Measurements from ENCODE around the gene RTP5. TPM values are rescaled to one million over a fixed set of nuclear protein-coding genes. Genes with fewer than 3 reads are reported as not detected.

Gene RTP5
- total and polyA plus RNA-seq, 2 of the 8 experiments (the other 6 are each of a cell fraction or from before 2014, with no cell fraction given) = not detected

DNA sequence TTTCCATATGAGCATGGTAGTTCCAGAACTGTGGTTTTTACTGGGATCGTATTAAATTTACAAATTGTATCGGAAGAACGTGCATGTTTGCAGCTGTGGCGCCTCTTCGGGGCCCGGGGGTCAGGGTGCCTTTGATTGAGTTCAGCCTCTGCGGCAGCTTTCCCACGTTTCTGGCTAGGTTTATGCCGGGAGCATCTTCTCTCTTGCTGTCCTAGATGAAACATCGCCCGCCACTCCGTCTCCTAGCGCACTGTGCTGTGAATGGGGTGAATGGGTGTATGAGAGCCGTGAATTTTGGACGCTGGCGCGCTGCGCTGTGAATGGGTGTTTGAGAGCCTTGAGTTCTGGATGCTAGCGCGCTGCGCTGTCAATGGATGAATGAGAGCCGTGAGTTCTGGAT is 23.1 kb upstream of the RTP5 start:
- Histone ChIP-seq H3K56ac (replicated peaks; ENCODE audit: insufficient read length, low read depth, low read length) (no peak overlapping the region), H3K27me3 (replicated peaks in 1 of 4; ENCODE audit: control insufficient read depth in 3 of 4, extremely low read depth in 1 of 4, insufficient read depth in 3 of 4, low read length in 3 of 4) (peaks cover 0 to 15% (median 11%) of the 10 kb centered on the region in 4 experiments; a peak in 4 of 7 replicates), H2BK15ac (ENCODE audit: low read length) (no peak overlapping the region), H3K23me2 (ENCODE audit: low read depth, low read length) (no peaks in the 10 kb centered on the region; the same call in 1 of the 2 replicates), H3K79me1 (ENCODE audit: low read depth, low read length) (no peaks in the 10 kb centered on the region), H3K9me3 (ENCODE audit: insufficient read depth in 2 of 2, low read depth in 1 of 2, low read length in 1 of 2) (no peaks in the 10 kb centered on the region), H3K14ac (ENCODE audit: insufficient read length) (no peak overlapping the region), H2BK12ac (ENCODE audit: low read depth, low read length) (no peak overlapping the region), H4K5ac (ENCODE audit: insufficient read length, low read depth, low read length) (no peak overlapping the region), H3K23ac (ENCODE audit: insufficient read length) (no peak overlapping the region), H3K4me1 (replicated peaks in 1 of 4; ENCODE audit: control insufficient read depth in 3 of 4, insufficient read depth in 4 of 4, low read length in 3 of 4) (peaks cover 0 to 4% (median 0%) of the 10 kb centered on the region in 4 experiments; a peak in 1 of 7 replicates), H3K4ac (replicated peaks; ENCODE audit: insufficient read length, low read depth, low read length) (no peak overlapping the region), H3K4me2 (ENCODE audit: insufficient read depth in 1 of 2, low read depth in 2 of 2, low read length in 2 of 2) (no peak overlapping the region), H3K36me3 (ENCODE audit: control insufficient read depth in 2 of 4, insufficient read depth in 4 of 4, low read length in 3 of 4) (no peaks in the 10 kb centered on the region), H2BK120ac (replicated peaks; ENCODE audit: low read depth, low read length) (no peak overlapping the region), H2AK5ac (ENCODE audit: low read depth, low read length) (no peak overlapping the region), H3K4me3 (ENCODE audit: extremely low read depth in 1 of 4, insufficient read depth in 2 of 4, low read depth in 3 of 4, low read length in 4 of 4) (no peak overlapping the region), H3K9ac (replicated peaks in 1 of 4; ENCODE audit: extremely low read depth in 1 of 4, low read depth in 3 of 4, low read length in 3 of 4) (no peak overlapping the region), H3K79me2 (ENCODE audit: control insufficient read depth in 1 of 2, insufficient read depth in 2 of 2, low read length in 2 of 2) (no peaks in the 10 kb centered on the region), H3K18ac (ENCODE audit: extremely low read depth, low read length) (no peak overlapping the region), H2BK20ac (ENCODE audit: low read length) (no peak overlapping the region), H2BK5ac (ENCODE audit: low read depth, low read length) (no peak overlapping the region), H4K91ac (replicated peaks; ENCODE audit: insufficient read length, low read length) (no peak overlapping the region), H4K8ac (ENCODE audit: extremely low read depth, insufficient read depth, low read length) (no peak overlapping the region), H4K20me1 (replicated peaks in 1 of 2; ENCODE audit: control insufficient read depth in 1 of 2, insufficient read depth in 2 of 2, low read length in 2 of 2) (no peaks in the 10 kb centered on the region), H3K27ac (ENCODE audit: low read depth, low read length) (no peak overlapping the region), H2AFZ (ENCODE audit: low read length) (no peak overlapping the region)
- no peak for FAIRE-seq
- ChIA-PET CTCF (ENCODE audit: partially characterized antibody) (interaction anchor here (1.4 to 2.5 kb wide), 2 partner anchors 8 to 32 kb away, joined by 3 to 8 read pairs; no protein-coding TSS in a partner anchor), POLR2A (ENCODE audit: partially characterized antibody) (interaction anchor here (2.5 kb wide), 1 partner anchor 13 kb away, joined by 6 read pairs; no protein-coding TSS in a partner anchor)
- DNase-seq (ENCODE audit: low read depth in 1 of 2, low spot score in 2 of 2) = peak in 1 of 2 experiments; percentile 8
- no peak for TF ChIP-seq POLR2A (IDR thresholded peaks at IDR 0.05; ENCODE audit: control extremely low read depth in 1 of 2, low read depth in 2 of 2, low read length in 2 of 2)
- no peak for TF ChIP-seq YY1 (IDR thresholded peaks at IDR 0.05; ENCODE audit: low read depth, low read length)
- no peak for TF ChIP-seq SP2 (IDR thresholded peaks at IDR 0.05; ENCODE audit: low read length)
- TF ChIP-seq EP300 (IDR thresholded peaks at IDR 0.05; ENCODE audit: borderline replicate concordance in 1 of 2, low read depth in 2 of 2, low read length in 2 of 2) = no peak
- TF ChIP-seq, protein P1, sequence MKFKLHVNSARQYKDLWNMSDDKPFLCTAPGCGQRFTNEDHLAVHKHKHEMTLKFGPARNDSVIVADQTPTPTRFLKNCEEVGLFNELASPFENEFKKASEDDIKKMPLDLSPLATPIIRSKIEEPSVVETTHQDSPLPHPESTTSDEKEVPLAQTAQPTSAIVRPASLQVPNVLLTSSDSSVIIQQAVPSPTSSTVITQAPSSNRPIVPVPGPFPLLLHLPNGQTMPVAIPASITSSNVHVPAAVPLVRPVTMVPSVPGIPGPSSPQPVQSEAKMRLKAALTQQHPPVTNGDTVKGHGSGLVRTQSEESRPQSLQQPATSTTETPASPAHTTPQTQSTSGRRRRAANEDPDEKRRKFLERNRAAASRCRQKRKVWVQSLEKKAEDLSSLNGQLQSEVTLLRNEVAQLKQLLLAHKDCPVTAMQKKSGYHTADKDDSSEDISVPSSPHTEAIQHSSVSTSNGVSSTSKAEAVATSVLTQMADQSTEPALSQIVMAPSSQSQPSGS (IDR thresholded peaks at IDR 0.05; ENCODE audit: low read length) = no peak
- TF ChIP-seq GABPA (IDR thresholded peaks at IDR 0.05; ENCODE audit: borderline replicate concordance, insufficient read depth, low read length) = no peak
- 88% methylated on average over 22 of the region's 22 CpGs; no CpG with 5 or more reads in 1 of the 2 experiments for WGBS, 2 experiments (ENCODE audit: extremely low coverage in 1 of 2, insufficient coverage in 1 of 2, insufficient read length in 1 of 2, insufficient replicate concordance in 2 of 2, low coverage in 1 of 2, low lambda C conversion rate in 2 of 2, missing lambda C conversion rate in 1 of 2)
